HuH-7 (cell line): ENCODE results near the gene TLE1.
A peak's percentile ranks its signal among the peaks of the same experiment; 100 is the strongest.
"Not testable (repeated sequence)": the region's sequence is repeated elsewhere in the genome, so short reads cannot be mapped to it uniquely, and the experiment has no call there.

Experiments
- DNase-seq: peaks from one replicate; pipeline ENCODE4 v3.0.0; 2011; ENCODE audit warnings: low spot score

Gene TLE1

DNA sequence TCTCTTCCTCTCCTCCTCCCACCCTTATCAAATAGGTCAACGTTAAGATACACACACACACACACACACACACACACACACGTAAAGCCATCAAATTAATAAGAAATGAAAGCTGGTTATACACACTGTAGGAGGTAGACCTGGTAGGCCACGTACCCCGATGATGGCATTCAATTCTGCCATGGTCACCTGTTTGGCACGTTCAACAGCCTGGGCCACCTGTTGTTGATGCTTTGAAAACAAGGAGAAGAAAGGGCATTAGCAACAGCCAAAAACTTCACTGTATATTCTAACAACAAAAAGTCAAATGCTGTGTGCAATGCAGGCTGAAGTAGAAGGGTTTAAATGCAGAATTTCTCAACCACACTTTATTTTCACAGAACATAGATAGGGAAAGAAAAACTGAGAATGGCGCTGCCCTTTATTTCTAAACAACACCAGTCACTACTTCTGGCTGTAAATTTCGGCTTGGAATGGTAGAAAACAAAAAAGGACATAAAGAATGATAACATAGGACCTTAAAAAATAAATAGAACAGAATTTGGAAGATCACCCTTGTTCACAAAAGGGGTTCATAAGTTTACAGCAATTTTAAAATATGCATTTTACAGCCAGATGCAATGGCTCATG lies 37.2 kb downstream of the TLE1 start:
- no peak for DNase-seq

DNA sequence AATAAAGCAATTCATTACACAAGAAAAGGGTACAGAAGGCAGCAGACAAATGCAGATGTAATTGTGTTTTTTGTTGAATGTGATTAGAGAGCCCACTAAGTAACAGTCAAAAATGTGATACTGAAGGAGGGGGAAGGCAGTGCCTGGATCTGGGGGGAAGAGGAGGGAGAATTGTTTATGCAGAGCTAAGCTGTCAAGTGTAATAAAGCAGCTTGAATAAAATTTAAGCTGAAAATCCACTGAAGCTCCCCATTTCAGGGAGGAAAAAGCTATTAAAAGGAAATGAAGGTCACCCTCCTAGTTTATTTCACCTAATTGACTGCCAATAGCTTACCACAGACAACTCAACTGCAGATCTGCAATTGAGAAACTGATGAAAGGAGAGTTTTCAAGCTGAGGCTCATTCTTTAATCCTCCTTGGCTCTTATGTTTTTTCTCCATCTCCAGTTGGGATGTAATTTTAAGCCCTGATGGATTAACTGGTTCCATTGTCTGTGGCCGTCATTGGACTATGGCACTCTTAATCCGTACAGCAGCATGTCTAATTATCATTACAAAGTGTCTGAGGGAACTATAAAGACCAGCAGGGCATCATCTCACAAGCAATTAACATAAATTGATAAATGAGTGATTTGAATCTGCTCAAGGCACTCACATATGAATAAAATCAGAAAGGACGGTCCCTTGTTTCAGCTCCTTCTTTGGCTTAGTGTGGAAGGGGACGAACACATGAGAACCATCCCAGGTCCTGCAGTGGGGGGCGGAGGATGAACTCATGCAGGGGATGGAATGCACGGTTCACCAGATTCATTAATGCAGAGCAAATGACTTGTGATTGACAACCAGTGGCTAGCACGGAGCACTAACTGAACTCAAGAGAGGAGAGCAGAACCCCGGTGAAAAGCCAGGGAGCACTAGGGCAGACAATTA lies 38.5 kb downstream of the TLE1 start:
- DNase-seq, result no peak

DNA sequence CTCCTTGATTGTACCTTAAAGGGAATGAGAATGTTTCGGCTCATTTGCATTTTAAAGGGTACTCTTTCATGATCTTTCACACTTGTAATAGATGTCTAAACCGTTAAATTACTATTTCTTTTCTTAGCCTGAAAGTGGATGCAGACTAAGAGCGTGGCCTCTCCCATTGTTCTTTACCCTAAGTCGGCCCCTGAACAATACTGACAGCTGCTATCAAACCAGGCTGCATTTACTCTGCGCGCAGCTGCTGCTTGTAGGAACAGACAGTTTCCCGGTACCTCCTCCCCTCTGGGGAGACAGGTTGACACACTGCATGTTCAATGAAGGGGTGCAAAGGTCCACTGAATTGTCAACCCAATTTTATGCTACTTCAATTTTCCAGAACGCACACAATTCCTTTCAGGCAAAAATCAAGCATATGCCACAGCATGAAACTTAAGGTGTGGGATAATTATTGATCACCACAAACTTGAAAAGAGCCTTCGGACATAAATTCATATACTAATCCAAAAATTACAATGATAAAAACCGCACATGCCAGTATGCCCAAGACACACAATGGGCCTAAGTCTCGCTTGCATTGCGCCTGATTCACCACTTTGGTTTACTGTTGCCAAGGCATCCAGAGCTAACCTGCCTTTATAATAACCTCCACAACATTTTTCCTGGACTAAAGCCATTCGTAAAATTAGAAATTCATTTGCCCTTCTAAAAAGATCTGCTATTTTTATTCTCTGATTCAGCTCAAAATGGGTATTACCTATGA lies 39.7 kb downstream of the TLE1 start:
- no peak for DNase-seq

DNA sequence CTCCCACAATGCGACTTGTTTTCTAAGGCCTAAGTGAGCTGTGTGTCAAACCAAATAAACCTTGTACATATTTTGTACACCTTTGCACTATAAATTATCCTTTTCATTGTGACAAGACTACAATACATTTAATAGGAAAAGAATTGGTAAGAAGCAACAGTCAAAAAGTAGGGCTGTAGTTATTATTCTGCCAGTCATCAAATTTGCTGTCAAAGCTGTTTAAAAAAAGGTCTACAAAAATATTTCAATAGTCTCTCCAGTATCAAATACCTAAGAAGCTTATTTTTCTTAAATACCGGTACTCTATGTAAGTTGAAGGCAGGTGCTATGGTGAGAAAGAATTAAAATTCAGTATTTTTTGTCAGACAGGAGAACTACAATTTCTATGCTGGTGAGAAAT lies 40.5 kb downstream of the TLE1 start:
- no peak for DNase-seq

DNA sequence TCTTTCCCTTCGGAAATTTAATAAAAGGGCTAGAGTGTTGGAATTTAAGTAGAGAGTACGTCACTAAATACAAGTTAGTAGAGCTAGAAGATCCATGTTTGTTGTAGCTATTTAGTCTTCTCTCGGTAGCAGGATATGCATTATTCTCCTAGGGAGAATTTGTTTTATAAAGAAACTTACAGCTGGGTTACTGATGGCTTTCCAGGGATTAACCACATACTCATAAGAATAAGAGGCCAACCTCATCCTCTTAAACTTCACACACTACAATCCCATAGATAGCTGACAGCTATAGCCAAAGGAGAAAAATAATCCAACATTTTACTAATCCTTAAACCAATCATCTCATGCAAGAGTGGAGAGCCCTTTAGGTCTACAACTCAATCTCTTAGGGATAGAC lies 43.0 kb downstream of the TLE1 start:
- DNase-seq, result no peak

DNA sequence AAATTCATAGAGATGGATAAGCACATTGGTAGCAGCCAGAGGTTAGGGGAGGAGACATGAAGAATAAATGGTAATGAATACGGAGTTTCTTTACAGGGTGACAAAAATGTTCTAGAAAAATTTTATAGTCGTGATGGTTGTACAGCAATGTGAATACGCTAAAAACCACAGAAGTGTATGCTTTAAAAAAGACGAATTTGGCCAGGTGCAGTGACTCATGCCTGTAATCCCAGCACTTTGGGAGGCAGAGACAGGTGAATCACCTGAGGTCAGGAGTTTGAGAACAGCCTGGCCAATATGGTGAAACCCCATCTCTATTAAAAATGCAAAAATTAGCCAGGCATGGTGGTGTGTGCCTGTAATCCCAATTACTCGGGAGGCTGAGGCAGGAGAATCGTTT lies 44.8 kb downstream of the TLE1 start:
- DNase-seq, result not testable (repeated sequence)

DNA sequence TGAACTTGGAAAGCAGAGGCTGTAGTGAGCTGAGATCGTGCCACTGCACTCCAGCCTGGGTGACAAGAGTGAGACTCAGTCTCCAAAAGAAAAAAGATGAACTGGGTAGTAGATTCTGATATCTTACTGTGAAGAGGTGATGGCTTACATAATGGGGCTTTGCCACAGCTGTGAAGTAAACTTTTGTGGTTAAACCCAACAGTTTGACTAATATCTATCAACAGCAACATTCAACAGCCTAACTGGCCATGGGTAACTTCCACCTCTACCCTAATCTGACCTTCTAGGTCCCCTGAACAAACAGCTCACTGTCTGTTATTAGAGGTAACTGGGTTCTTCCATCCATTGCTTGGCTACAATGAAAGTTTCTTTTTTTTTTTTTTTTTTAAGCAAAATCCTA lies 52.1 kb downstream of the TLE1 start:
- no peak for DNase-seq

DNA sequence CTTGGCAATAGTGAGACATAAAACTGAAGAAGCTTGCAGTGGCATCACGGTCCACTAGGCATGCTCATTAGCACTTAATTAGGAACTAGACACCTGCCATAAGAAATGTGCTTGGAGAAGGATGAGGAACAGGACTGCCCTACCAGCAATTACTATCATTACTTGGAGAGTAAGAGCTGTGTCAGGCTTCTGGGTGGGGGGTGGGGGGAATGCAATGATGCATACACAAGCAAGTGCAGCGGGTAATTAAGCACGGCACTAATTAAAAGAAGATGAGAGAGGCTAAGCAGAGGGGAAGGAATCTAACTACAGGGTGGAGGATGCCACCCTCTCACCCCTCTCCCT lies 53.1 kb downstream of the TLE1 start:
- DNase-seq, result no peak

DNA sequence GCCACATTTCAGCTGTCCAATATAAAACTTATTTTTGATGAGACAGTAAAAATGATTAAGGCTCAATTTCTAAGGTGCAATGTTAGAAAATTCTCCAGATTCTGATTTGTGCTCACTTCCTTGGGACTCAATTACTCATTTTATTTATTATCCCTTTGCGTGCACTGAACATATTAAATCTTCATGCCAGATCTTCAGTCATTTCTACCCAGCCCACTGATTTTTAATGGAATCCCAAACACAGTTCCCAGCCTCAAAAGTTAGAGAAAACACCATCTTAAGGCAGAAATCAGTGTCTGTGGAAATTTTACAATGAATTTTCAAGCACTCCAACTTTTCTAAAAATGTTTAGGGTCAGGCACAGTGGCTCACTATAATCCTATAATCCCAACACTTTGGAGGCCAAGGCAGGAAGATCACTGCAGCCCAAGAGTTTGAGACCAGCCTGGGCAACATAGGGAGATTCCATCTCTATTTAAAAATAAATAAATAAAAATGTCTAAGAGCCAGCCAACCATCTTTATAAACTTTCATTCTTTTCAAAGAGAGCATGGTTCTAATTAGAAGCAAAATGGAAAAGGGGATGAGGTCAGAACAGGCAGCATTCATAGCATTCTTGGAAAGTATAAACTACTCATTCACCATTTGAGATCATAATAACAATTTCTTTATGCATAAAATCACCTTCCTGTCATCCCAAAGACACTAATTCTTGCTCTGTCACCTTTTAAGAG lies 53.7 kb downstream of the TLE1 start:
- no peak for DNase-seq

DNA sequence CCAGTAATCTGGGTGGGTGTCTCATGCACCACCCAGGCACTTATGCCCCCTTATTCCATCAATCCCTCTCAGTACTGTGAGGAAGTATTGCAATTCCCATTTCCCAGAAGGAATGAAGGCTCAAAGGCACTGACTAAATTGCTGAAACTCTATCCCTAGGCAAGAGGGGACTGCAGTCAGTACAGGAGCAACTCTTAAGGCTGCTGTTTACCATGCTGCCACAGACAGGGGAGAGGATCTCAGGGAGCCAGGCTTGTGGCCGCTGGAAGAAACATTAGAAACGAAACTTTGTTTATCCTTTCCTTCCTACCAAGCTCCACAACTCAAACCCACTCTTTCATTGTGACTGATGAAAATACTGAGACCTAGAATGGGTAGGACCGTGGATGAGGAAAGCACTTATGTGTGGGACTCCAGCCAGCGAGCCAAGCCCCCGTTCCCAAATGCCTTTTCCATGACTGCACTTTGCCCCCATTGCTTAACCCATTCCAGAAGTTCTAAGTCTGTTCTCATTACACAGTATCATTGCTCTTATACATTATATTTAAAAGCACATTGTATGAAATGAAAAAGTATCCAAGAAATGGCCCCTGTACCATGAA lies 54.3 kb downstream of the TLE1 start:
- no peak for DNase-seq

DNA sequence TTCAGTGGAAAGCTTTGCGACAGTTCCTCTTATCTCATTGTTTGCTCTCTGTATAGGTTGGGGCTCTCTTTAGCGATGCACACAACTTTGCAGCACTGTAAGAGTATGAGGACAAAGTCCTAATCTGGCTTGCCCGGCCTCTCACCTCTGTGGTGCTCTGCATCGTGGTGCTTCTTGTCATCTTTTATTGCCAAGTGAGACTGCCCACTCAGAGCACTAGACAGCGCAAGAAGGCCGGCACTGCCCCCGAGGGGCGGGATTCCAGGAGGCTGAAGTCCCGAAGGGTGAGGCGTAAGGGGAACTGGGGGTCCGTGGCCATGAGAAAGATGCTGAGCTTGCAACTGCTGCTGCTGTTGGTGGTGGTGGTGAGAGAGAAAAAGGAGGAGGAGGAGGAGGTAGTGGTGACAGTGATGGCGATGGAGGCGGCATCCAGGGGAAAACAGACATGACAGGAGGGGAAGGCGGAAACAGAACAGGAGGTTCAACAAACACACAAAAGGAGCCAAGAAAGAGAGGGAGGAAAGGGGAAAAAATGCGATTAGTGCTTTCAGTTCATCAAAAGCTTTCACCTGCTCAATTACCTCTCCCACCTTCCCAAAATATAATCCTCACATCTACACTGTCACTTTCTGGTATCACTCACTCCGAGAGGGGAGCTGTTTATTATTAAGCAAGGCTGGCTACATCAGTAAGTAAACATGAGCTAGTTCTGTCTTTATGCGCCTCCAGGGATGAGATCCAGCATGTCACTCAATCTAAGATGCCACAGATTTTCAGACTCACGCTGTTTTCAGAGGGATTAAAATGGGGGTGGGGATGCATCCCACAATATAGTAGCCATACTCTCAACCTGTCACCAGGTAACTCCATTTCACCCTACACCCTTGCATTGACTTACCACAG lies 55.1 kb downstream of the TLE1 start:
- peak; percentile 42 for DNase-seq

DNA sequence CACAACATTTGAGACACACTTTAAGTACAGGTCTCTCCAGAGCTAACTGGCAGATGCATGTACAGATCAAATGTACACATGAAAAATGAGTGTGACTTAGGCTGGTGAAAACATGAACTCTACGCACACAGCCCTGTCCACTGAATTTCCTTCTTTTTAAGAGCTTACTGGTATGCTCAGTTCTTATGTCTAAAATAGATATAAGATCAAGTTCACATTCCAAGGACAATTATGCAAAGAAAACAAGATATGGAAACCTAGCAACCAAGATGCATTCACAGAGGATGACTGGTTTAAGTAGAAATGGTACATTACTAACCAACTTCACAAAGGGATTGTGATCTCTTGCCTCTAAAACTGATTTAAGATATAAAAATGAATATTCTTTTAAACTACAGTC lies 56.7 kb downstream of the TLE1 start:
- no peak for DNase-seq

DNA sequence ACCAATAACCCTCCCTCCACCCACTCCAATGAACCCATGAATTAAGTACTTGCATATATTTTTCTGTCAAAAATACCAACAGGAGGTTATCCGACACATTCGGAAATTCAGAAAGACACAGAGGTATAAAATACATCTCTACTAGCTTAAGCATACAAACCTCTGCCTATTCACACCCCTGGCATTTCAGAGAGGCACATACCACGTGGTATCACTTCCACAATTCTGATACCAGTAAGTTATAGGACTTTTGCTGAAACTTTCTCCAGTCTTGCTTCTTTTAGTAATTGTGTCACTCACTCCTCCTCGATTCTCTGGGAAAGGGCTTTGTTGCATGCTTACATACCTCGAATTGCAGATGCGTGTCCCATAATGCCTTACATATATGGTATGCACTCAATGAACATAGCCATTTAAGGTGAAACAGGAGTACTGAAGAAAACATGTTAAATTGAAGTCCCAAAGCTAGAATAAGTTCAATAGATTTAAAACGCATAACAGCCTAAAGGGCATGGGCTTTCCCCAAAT lies 58.1 kb downstream of the TLE1 start:
- no peak for DNase-seq

DNA sequence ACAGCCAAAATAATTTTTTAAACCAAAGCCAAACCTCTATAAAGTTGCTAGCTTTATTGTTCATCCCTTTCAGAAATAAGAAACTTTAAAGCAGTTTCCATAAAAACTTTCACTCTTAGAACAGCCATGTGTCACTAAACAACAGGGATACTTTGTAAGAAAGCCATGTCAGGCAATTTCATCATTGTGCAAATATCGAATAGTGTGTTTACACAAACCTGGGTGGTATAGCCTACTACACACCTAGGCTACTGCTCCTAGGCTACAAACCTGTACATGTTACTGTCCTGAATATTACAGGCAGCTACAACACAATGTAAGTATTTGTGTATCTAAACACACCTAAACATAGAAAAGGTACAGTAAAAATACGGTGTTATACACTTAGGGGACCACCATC lies 59.9 kb downstream of the TLE1 start:
- no peak for DNase-seq

DNA sequence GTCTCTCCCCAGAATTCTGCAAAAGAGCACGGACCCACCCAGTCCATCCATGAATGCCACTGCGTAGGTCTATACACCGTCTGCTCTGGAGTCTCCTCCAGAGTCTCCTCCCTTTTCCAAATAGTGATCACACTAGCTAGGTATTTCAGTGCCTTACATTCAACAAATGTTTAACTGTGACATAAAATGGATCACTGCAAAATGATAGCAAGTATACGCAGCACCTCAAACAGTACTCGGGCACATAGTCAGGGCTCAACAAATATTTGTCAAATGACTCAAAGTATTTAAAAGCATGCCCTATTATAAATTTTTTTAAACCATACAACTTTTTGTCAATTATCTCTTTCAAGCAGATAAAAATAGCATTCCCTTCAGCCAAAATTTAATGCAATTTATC lies 60.5 kb downstream of the TLE1 start:
- no peak for DNase-seq

DNA sequence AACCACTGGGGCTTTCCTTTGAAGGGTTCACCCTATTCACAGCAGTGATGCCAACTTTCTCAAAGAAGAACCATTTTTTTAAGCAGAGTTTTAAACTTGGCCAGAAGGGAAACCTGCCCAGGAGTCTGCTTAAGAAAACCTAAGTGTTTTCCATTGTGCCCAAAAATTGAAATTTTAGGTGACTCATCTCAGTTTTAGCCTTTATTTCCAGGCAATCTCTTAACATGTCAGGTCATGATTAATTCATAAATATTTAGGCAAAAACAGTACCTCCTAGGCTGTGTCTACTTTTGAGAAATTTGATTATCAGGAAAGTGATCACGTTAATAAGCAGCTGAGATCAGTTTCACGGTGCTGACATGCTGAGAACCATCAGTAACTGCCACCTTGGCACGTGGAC lies 61.9 kb downstream of the TLE1 start:
- no peak for DNase-seq

DNA sequence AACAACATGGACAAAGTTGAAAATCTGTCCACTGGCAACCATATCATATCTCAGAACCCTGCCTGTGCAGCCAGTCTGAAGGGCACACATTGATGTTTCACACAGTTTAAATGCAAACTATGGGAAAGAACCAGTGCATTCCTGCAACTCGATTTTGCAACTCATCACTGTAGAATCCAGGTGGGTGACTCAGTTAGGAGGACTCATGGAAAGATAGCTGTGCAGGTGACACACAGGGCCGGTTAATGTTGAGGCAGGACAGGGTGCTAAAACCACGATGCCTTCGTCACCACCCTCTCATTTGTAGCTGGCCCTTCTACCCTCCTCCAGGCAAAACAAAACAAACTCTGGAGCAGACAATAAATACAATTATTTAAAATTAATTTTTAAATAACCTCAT lies 62.8 kb downstream of the TLE1 start:
- DNase-seq, result no peak

DNA sequence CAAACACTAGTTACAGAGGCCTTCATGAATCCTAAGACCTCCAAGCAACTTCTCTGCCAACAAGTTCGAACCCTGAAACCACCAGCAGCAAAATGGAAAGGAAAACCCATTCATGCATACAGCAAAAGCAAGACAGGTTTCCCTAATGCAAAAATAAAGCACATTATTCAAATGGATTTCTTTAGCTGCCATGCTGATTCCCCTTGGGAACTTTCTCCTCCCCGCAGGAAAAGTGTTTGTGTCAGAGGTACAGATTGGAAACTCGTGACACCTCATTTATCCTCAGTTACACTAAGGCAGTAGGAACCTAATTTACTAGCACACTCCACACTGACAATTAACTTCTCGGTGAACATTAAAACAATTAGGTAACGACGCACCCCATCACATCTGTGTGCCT lies 63.4 kb downstream of the TLE1 start:
- DNase-seq, result no peak

DNA sequence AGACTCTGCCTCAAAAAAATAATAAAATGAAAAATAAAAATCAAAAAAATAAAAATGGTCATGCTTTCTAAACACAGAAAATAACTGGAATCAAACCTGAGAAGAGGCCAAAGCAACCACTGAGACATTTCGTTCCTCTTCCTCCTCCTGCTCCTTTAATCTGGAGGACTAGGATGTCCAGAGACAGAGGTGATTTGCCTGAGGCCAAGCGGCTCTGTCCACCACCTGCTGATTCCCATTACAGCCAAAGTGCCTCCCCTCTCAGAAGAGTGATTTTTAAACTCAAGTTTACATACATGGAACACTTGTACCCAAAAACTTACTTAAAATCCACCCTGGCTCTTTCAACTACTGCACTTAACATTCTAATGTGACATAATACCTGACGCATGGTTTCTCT lies 65.6 kb downstream of the TLE1 start:
- no peak for DNase-seq

DNA sequence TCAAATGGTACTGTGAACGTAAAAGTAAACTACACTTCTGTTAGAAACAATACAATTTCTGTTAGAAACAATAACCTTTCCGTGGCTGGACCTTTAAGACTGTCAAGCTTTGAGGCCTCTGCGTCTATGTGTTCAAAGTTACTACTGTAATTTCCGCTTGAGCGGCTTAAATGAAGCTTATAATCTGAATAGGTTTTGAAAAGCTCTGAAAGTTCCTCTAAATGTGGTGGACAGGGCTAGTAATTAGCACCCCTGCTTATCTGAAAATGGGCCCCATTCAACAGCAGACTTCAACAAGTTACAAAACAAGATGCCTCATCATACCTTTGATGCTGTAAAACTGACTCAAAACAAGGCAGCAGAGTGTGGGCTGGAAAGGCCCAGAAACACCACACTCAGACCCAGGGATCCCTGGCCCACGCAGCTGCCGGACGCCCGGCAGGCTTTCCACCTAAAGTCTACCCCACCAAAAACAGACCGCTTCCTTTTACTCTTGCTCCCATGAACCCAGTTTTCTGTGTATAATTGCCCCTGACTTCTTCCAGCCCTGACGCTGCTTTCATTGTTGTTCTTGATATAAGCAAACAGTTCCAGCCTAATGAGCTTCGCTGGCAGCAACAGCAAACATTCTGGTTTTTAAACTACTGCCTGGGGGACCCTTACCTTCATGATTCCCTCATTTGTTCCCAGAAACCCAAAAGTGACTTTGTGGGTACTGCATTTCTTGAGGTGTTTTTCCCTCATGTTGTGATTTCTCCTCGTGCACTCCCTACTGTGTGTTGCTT lies 66.7 kb downstream of the TLE1 start:
- no peak for DNase-seq
